Endothelial cell of hepatic sinusoid (primary cell): ENCODE data around the gene CD2BP2.
"Not testable (repeated sequence)": the region's sequence is repeated elsewhere in the genome, so short reads cannot be mapped to it uniquely, and the experiment has no call there.

Experiments
- in situ Hi-C: cut with HindIII; loops from 2 replicates; pipeline ENCODE4 v1.10.0; 2017; ENCODE audit warnings: low sequenced_read_pairs

The CD2BP2 gene

DNA sequence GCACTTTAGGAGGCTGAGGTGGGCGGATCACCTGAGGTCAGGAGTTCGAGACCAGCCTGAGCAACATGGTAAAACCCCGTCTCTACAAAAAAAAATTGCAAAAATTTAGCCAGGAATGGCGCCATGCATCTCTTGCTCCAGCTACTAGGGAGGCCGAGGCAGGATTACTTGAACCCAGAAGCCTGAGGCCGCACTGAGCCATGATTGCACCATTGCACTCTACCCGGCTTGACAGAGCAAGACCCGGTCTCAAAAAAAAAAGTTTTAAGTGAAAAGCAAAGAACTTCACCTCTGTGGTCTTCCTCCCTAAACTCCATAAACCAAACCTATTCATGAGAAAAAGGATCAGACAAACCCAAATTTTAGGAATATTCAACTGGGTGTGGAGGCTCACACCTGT is 7.0 kb downstream of the CD2BP2 start:
- in situ Hi-C loops: no loop called here

DNA sequence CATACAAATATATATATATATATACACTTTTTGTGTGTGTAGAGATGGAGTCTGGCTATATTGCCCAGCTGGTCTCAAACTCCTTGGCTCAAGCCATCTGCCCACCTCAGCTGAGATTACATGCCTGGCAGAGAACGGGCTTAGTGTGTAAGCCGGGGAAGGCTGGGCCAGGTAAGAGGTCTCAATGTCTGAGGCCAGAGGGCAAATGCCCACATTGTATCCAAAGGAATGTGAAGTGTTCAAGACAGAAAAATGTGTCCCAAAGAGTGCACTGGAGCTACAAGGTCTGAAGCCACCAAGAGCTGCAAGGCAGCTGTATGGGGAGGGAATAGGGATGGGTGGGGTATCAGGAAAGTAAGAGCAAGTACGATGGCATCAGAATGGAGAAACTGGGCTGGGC is 8.8 kb downstream of the CD2BP2 start:
- in situ Hi-C loops: no loop called here

- in situ Hi-C loops: not testable (repeated sequence)
Measured at GRCh38 chr16:30343491-30343820, 11.7 kb downstream of the CD2BP2 start.

GRCh38 chr16:30342751-30343490 is 12.2 kb downstream of the CD2BP2 start:
- in situ Hi-C loops: no loop called here

- in situ Hi-C loops: not testable (repeated sequence)
Measured at GRCh38 chr16:30341971-30342370, 13.1 kb downstream of the CD2BP2 start.

GRCh38 chr16:30340621-30341020 is 14.5 kb downstream of the CD2BP2 start:
- in situ Hi-C loops: no loop called here

- in situ Hi-C loops: not testable (repeated sequence)
Measured at GRCh38 chr16:30338715-30339114, 16.4 kb downstream of the CD2BP2 start.

GRCh38 chr16:30337964-30338357 is 17.1 kb downstream of the CD2BP2 start:
- in situ Hi-C loops: not testable (repeated sequence)

GRCh38 chr16:30335598-30336474 is 19.3 kb downstream of the CD2BP2 start:
- in situ Hi-C loops: no loop called here

DNA sequence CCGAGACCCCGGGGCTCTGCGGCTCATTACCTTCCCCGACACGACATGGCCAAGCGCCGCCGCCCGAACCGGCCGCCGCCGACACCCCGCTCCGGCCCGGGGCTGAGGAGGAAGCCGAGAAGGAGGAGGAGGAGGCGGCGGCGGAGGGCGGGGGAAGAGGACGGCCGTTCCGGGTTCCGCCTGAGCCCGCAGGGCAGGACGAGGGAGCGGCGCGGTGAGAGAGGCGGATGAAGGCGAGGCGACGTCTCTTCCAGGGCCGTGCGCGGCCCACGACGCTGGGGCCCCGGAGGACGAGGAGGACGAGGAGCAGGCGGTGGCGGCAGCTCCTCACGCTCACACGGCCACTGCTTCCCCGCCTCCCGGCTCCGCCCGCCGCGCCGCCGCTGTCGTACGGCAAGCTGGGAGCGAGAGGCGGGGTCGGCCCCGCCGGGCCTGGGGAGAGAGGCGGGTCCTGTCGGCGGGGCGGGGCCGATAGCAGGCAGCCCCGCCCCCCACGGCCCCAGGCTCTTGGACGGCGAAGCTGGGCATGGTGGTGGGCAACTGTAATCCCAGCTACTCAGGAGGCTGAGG is 20.0 kb downstream of the CD2BP2 start:
- in situ Hi-C loops: not testable (repeated sequence)

DNA sequence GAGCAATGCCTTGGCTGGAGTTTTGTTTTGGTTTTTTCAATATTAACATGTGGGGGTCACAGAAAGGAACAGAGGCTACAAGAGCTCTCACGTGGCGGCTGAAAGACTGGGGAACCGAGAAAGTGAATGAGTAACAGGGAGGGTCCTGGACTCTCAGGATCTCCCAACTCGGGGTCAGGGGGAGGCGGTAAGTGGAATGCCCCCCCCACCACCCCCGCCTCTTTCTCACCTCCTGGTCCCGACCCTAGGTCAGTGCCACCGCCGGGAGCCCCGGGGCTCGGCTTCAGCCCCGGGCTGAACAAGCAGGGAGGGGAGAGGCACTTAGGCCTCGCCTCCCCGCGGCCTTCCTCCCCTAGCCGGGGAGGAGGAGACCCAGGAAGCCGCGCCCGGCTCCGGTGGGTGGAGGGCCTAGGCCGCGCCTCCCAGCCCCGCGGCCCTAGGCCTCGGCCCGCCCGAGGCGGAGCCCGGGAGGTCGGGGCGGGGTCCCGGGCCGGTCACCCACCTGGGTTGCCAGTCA is 20.6 kb downstream of the CD2BP2 start:
- in situ Hi-C loops: not testable (repeated sequence)

DNA sequence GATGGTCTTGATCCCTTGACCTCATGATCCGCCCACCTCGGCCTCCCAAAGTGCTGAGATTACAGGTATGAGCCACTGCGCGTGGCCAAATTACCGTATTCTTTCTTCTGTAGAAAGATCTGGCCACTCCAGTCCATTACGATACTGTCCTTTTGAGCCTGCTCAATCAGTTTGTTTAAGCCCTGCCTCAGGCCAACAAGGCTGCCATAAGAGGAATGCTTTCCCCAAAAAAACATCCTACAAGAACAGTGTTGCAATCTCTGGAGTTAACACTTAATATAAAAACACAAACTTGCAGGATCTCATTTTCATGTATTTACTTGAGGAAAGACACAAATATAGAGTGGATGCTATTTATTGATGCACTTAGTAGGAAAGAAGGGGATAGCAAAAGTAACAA is 30.9 kb downstream of the CD2BP2 start:
- in situ Hi-C loops: not testable (repeated sequence)

DNA sequence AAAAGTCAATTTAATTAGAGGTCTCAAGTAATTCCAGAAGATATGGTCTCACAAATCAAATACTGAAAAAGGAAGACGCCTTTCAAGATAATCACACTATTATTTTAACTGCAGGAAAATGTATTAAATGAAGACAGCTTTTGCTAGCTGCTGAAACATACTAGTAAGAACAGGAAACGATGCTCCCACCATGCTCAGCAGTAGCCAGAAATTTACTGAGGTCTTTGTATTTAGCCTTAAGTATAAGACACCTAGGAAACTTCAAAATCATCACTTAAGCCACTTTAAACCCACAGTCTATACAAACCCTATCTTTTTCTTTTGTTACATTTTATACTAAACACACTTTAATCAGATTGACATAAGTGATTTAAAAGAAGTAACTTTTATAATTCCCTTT is 36.5 kb downstream of the CD2BP2 start:
- in situ Hi-C loops: not testable (repeated sequence)

- in situ Hi-C loops: not testable (repeated sequence)
Measured at GRCh38 chr16:30310937-30311336, 44.2 kb downstream of the CD2BP2 start.

DNA sequence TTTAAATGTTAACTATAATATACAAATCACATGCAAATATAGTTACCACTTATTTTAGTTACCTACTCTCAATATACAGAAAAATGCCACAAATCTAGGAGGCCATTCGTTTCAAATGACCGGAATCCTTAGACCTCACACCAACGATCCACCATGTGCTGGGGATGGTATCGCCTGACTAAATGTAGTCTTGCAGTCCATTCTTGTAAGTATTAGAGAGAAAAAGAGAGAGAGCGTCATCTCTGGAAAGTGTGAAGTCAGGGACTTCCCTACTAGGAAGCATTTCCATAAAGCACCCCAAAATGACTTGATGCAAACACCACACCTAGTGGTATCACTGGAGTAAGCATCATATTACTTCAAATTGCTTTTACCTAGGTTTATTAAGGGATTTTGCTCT is 45.9 kb downstream of the CD2BP2 start:
- in situ Hi-C loops: not testable (repeated sequence)
